Chondrocyte (in vitro differentiated cells): ENCODE data around the gene ZNF80. TPM values are rescaled to one million over a fixed set of nuclear protein-coding genes. Genes with fewer than 3 reads are reported as not detected.

ENCODE experiments used
- DNase-seq: peaks from one replicate; pipeline ENCODE4 v3.0.0; 2021; ENCODE audit warnings: mixed read lengths, low spot score
- H3K27ac Mint-ChIP-seq: one replicate; pipeline ENCODE4 v1.8.0; 2021; ENCODE audit warnings: mild to moderate bottlenecking, moderate library complexity, mixed read lengths; ENCODE audit not compliant: unreplicated experiment
- H3K27me3 Mint-ChIP-seq: 2 replicates; pipeline ENCODE4 v1.8.0; 2021; ENCODE audit warnings: low read depth, mixed read lengths
- H3K36me3 Mint-ChIP-seq: 2 replicates; pipeline ENCODE4 v1.8.0; 2021; ENCODE audit warnings: low read depth, mixed read lengths
- H3K4me1 Mint-ChIP-seq: 2 replicates; pipeline ENCODE4 v1.8.0; 2021; ENCODE audit warnings: low read depth, mild to moderate bottlenecking, mixed read lengths
- H3K4me3 Mint-ChIP-seq: one replicate; pipeline ENCODE4 v1.8.0; 2021; ENCODE audit warnings: mild to moderate bottlenecking, moderate library complexity, mixed read lengths; ENCODE audit not compliant: unreplicated experiment
- H3K9me3 Mint-ChIP-seq: 2 replicates; pipeline ENCODE4 v1.8.0; 2021; ENCODE audit warnings: low read depth, mixed read lengths
- CTCF ChIP-seq: fragments of 200-600 bp; sonication (generic); IDR thresholded peaks from 2 replicates; pipeline ENCODE4 v1.5.0; 2021; ENCODE audit warnings: antibody characterized with exemption, mild to moderate bottlenecking, moderate library complexity
- total RNA-seq: library from RNA; stranded (reverse); gene quantifications from 3 replicates; pipeline ENCODE4 v1.2.1, GENCODE V29; 2021

ZNF80 gene
- total RNA-seq, 1 donor from 2014 or later, result not detected

GRCh38 chr3:114272271-114272670 lies 34.9 kb upstream of the ZNF80 start:
- no peaks in the 10 kb centered on the region for H3K27me3 Mint-ChIP-seq
- H3K4me3 Mint-ChIP-seq, result no peak overlapping the region
- peaks cover 2% of the 10 kb centered on the region for H3K36me3 Mint-ChIP-seq
- peaks cover 5% of the 10 kb centered on the region for H3K4me1 Mint-ChIP-seq
- H3K27ac Mint-ChIP-seq, result no peak overlapping the region
- TF ChIP-seq CTCF, result no peak
- no peak for DNase-seq
- H3K9me3 Mint-ChIP-seq, result peaks cover 32% of the 10 kb centered on the region

GRCh38 chr3:114270019-114270418 lies 32.6 kb upstream of the ZNF80 start:
- Mint-ChIP-seq H3K4me3 (no peak overlapping the region), H3K4me1 (peaks cover 5% of the 10 kb centered on the region), H3K27me3 (no peaks in the 10 kb centered on the region), H3K36me3 (peaks cover 2% of the 10 kb centered on the region), H3K9me3 (peaks cover 42% of the 10 kb centered on the region), H3K27ac (no peak overlapping the region)
- no peak for DNase-seq
- no peak for TF ChIP-seq CTCF

- no peak overlapping the region for H3K4me3 Mint-ChIP-seq
- H3K36me3 Mint-ChIP-seq, result no peaks in the 10 kb centered on the region
- no peak overlapping the region for H3K27ac Mint-ChIP-seq
- TF ChIP-seq CTCF, result no peak
- peaks cover 23% of the 10 kb centered on the region for H3K9me3 Mint-ChIP-seq
- peaks cover 13% of the 10 kb centered on the region for H3K27me3 Mint-ChIP-seq
- no peaks in the 10 kb centered on the region for H3K4me1 Mint-ChIP-seq
- no peak for DNase-seq
These were observed 22.8 kb upstream of the ZNF80 start for GRCh38 chr3:114260152-114260551.

GRCh38 chr3:114259566-114259965 lies 22.2 kb upstream of the ZNF80 start:
- no peak overlapping the region for H3K4me3 Mint-ChIP-seq
- H3K27me3 Mint-ChIP-seq, result peaks cover 13% of the 10 kb centered on the region
- no peaks in the 10 kb centered on the region for H3K4me1 Mint-ChIP-seq
- no peak for DNase-seq
- no peak for TF ChIP-seq CTCF
- H3K9me3 Mint-ChIP-seq, result peaks cover 18% of the 10 kb centered on the region
- H3K27ac Mint-ChIP-seq, result no peak overlapping the region
- H3K36me3 Mint-ChIP-seq, result no peaks in the 10 kb centered on the region

GRCh38 chr3:114253505-114253904 lies 16.1 kb upstream of the ZNF80 start:
- H3K4me3 Mint-ChIP-seq, result no peak overlapping the region
- H3K9me3 Mint-ChIP-seq, result peaks cover 7% of the 10 kb centered on the region
- no peak for TF ChIP-seq CTCF
- no peak overlapping the region for H3K27ac Mint-ChIP-seq
- no peaks in the 10 kb centered on the region for H3K36me3 Mint-ChIP-seq
- H3K4me1 Mint-ChIP-seq, result no peaks in the 10 kb centered on the region
- no peak for DNase-seq
- H3K27me3 Mint-ChIP-seq, result peaks cover 9% of the 10 kb centered on the region
